AG10803 (cell line): ENCODE measurements around the gene ZNF225.
"Not testable (repeated sequence)": the region's sequence is repeated elsewhere in the genome, so short reads cannot be mapped to it uniquely, and the experiment has no call there.

ENCODE experiments used
- DNase-seq: peaks from one replicate; pipeline ENCODE4 v3.0.0; 2010; ENCODE audit warnings: low read depth
- H3K4me3 ChIP-seq: 2 replicates; pipeline ENCODE4 v1.5.1; 2011; ENCODE audit warnings: mild to moderate bottlenecking, low read length, control low read depth
- TF ChIP-seq, protein P1 (sequence below): conservative IDR thresholded peaks from 2 replicates; pipeline ENCODE4 v1.5.1; 2011; ENCODE audit warnings: mild to moderate bottlenecking, low read length, control low read depth, inconsistent platforms

ZNF225 gene

DNA sequence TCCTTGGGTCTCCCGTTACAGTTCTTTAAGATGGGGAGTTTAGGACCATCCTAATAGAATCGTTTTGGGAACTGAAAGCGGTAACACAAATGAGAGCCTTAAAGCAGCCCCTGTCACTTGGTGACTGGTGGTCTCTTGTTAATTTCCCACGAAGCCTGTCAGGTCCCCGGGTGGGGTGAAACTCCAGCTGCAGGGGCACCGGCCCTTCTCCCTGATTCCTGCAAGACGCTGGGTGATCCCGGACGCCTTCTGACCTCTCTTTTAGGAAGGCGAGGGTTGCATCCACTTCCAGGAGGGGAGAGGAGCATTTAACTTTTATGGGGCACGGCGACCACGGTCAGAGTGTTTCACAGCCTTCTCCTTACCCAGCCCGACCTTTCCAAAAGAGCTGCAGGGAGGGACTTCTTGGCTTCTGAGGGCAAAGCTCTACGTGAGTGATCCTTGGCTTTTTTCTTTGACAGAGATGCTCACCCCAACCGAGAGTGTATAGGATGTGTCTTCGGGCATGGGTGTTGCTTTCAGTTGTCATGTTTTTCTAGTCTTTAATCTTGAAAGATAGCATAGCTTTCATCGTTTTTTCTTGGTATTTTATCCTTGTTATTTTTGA, 688 bp downstream of the ZNF225 start:
- peak overlapping the region; percentile 90 for H3K4me3 ChIP-seq
- TF ChIP-seq, protein P1, sequence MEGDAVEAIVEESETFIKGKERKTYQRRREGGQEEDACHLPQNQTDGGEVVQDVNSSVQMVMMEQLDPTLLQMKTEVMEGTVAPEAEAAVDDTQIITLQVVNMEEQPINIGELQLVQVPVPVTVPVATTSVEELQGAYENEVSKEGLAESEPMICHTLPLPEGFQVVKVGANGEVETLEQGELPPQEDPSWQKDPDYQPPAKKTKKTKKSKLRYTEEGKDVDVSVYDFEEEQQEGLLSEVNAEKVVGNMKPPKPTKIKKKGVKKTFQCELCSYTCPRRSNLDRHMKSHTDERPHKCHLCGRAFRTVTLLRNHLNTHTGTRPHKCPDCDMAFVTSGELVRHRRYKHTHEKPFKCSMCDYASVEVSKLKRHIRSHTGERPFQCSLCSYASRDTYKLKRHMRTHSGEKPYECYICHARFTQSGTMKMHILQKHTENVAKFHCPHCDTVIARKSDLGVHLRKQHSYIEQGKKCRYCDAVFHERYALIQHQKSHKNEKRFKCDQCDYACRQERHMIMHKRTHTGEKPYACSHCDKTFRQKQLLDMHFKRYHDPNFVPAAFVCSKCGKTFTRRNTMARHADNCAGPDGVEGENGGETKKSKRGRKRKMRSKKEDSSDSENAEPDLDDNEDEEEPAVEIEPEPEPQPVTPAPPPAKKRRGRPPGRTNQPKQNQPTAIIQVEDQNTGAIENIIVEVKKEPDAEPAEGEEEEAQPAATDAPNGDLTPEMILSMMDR: no peak
- no peak for DNase-seq

DNA sequence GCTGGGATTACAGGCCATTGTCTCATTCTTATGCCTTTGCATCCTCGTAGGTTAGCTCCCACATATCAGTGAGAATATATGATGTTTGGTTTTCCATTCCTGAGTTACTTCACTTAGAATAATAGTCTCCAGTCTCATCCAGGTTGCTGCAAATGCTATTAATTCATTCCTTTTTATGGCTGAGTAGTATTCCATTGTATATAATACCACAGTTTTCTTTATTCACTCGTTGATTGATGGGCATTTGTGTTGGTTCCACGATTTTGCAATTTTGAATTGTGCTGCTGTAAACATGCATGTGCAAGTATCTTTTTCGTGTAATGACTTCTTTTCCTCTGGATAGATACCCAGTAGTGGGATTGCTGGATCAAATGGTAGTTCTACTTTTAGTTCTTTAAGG, 8.0 kb downstream of the ZNF225 start:
- DNase-seq: not testable (repeated sequence)

DNA sequence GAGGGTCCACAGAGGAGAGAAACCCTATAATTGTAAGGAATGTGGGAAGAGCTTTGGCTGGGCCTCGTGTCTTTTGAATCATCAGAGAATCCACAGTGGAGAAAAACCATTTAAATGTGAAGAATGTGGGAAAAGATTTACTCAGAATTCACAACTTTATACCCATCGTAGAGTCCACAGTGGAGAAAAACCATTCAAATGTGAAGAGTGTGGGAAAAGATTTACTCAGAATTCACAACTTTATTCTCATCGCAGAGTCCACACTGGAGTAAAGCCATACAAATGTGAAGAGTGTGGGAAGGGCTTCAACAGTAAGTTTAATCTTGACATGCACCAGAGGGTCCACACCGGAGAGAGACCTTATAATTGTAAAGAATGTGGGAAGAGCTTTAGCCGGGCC, 18.8 kb downstream of the ZNF225 start:
- H3K4me3 ChIP-seq: no peak overlapping the region
- TF ChIP-seq, protein P1: no peak
- DNase-seq: no peak

More for the DNA sequence above, 8.0 kb downstream of the ZNF225 start:
- H3K4me3 ChIP-seq: not testable (repeated sequence)

DNA sequence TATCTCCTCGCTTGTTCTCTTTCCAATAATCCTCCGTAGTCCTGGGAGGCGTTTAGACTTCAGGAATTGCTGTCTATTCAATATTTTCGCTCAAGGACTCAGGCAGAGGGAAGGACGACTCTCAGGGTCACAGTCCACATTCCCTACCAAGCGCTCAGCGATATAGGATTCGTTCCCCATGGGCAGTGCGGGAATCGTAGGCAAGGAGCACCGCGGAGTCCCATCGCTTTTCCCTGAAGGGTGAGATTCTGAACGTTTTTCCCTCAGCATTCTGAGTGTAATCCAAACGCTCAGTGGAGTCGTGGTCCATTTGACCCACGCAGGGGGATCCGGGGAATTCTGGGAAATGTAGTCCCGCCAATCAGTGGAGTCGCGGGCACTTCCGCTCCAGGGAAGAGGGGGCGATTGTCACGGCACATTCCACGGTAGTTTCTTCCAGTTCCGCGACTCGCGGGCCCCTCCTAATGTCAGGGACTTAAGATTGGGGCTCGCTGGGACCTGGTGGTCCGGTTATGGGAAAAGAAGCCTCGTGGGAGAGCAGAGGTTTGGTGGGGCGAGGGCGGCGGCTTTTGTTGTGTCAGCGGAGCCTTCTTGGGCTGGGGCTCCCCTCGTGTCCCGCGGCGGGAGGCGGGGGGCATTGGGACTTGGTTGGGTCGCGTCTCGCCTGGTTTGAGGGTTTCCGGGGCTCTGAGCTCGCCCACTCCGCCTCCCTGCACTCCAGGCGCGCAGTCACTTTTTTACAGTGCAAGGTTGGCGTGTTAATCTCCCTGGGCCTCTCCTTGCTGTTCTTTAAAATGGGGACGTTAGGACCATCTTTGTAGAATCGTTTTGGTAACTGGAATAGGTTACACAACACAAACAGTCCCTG, 28.2 kb downstream of the ZNF225 start, which contains the start of gene ZNF234:
TSS of gene ZNF234 (plus strand) at position 364 of the 868 bp plus-strand sequence. CDS start 3,079 bp downstream, outside the sequence.
- peak within 1 kb of the TSS; percentile 96 for H3K4me3 ChIP-seq
- DNase-seq: peak; percentile 81
- TF ChIP-seq, protein P1: no peak; the same call in 1 of the 2 replicates

DNA sequence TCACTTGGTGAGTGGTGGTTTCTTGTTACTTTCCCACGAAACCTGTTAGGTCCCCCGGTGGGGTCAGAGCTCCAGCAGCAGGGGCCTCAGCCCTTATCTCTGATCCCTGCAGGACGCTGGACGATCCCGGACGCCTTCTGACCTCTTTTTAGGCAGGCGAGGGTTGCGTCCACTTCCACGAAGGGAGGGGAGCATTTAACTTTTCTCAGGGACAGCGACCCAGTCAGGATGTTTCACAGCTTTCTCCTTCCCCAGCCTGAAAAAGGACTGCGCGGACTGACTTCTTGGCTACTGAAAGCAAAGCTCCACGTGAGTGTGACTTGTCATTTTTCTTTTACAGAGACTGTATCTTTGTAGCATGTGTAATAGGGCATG, 28.8 kb downstream of the ZNF225 start:
- peak; percentile 43 for DNase-seq
- TF ChIP-seq, protein P1: no peak
- H3K4me3 ChIP-seq: peak overlapping the region; percentile 96

DNA sequence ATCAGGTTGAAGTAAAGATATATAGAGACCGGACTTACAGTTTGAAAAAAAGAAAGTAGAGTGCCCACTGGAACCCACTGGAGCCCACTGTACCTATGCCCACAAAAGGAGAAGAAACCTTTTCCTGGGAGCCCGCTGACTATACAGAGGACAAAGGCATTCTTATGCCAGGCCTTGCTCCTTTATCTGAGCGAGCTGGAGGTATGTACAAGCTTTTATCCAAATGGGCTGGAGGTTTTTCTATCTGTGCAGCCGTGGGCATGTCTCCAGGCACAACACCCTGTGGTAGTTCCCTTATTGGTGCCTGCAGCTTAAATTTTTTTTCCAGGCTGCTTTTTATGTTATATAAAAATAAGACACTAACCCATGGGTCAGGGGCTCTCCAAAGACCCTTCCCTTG, 36.6 kb downstream of the ZNF225 start:
- no peak overlapping the region for H3K4me3 ChIP-seq
- TF ChIP-seq, protein P1: no peak
- DNase-seq: no peak

DNA sequence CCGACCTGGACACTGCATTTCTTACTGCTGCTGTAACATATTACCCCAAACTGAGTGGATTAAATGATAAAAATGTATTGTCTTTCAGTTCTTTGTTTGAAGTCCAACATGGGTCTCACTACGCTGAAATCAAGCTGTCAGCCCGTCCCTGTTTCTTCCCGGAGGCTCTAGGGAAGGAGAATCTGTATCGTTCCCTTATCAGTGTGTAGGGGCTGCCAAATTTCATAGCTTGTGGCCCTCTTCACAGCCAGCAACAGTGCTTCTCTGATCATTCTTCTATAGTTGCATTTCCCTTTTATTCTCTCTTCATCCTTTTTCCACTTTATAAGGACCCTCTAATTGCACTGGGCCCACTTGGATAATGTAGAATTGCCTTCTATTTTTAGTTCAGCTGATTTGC, 38.3 kb downstream of the ZNF225 start:
- TF ChIP-seq, protein P1: no peak
- DNase-seq: no peak
- H3K4me3 ChIP-seq: no peak overlapping the region
